Measurements from ENCODE around the gene SLC22A2. TPM values are rescaled to one million over a fixed set of nuclear protein-coding genes. Genes with fewer than 3 reads are reported as not detected.

The SLC22A2 gene
- total RNA-seq, 1 donor from 2014 or later: not detected

GRCh38 chr6:160274871-160275510, 16.4 kb upstream of the SLC22A2 start:
- no peak for FAIRE-seq
- H3K9me3 Mint-ChIP-seq (ENCODE audit: unreplicated experiment): peaks cover 4% of the 10 kb centered on the region
- no peaks in the 10 kb centered on the region for H3K36me3 Mint-ChIP-seq (ENCODE audit: low read depth, unreplicated experiment)

GRCh38 chr6:160273750-160274149, 15.1 kb upstream of the SLC22A2 start:
- H3K4me3 ChIP-seq (ENCODE audit: insufficient read depth, low read depth, low read length): no peak overlapping the region
- H3K27me3 ChIP-seq (ENCODE audit: insufficient read depth, low read length): no peaks in the 10 kb centered on the region
- H3K4me3 Mint-ChIP-seq (ENCODE audit: unreplicated experiment): no peak overlapping the region
- H3K36me3 ChIP-seq (ENCODE audit: insufficient read depth, low read length): no peaks in the 10 kb centered on the region
- H3K9me3 ChIP-seq (ENCODE audit: insufficient read depth, low read depth, low read length): no peaks in the 10 kb centered on the region
- H3K9ac ChIP-seq (ENCODE audit: low read length): no peak overlapping the region
- H3K36me3 Mint-ChIP-seq (ENCODE audit: low read depth, unreplicated experiment): no peaks in the 10 kb centered on the region
- FAIRE-seq: no peak
- H4K20me1 ChIP-seq (ENCODE audit: insufficient read depth, low read length): no peaks in the 10 kb centered on the region
- no peak for DNase-seq (ENCODE audit: low read depth)
- H3K4me2 ChIP-seq (ENCODE audit: low read length): no peak overlapping the region
- no peaks in the 10 kb centered on the region for H3K4me1 Mint-ChIP-seq (ENCODE audit: low read depth, unreplicated experiment)
- H3K27ac Mint-ChIP-seq (ENCODE audit: unreplicated experiment): no peak overlapping the region
- peaks cover 13% of the 10 kb centered on the region for H3K27me3 Mint-ChIP-seq (ENCODE audit: low read depth, unreplicated experiment)
- H2AFZ ChIP-seq (ENCODE audit: low read depth, low read length): no peak overlapping the region
- no peak overlapping the region for H3K27ac ChIP-seq (ENCODE audit: low read depth, low read length)
- no peaks in the 10 kb centered on the region for H3K4me1 ChIP-seq (ENCODE audit: insufficient read depth, low read length)
- H3K9me3 Mint-ChIP-seq (ENCODE audit: unreplicated experiment): peaks cover 2% of the 10 kb centered on the region
- H3K79me2 ChIP-seq (ENCODE audit: insufficient read depth, low read length): no peaks in the 10 kb centered on the region
- TF ChIP-seq EZH2 (IDR thresholded peaks at IDR 0.05; ENCODE audit: insufficient read depth, low read length): no peak
- TF ChIP-seq, protein P1, sequence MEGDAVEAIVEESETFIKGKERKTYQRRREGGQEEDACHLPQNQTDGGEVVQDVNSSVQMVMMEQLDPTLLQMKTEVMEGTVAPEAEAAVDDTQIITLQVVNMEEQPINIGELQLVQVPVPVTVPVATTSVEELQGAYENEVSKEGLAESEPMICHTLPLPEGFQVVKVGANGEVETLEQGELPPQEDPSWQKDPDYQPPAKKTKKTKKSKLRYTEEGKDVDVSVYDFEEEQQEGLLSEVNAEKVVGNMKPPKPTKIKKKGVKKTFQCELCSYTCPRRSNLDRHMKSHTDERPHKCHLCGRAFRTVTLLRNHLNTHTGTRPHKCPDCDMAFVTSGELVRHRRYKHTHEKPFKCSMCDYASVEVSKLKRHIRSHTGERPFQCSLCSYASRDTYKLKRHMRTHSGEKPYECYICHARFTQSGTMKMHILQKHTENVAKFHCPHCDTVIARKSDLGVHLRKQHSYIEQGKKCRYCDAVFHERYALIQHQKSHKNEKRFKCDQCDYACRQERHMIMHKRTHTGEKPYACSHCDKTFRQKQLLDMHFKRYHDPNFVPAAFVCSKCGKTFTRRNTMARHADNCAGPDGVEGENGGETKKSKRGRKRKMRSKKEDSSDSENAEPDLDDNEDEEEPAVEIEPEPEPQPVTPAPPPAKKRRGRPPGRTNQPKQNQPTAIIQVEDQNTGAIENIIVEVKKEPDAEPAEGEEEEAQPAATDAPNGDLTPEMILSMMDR (IDR thresholded peaks at IDR 0.05; ENCODE audit: insufficient read depth, low read depth, low read length): no peak

More at GRCh38 chr6:160274871-160275510, 16.4 kb upstream of the SLC22A2 start:
- no peak for DNase-seq (ENCODE audit: low read depth)
- Histone ChIP-seq H3K4me3 (ENCODE audit: insufficient read depth, low read depth, low read length) (no peak overlapping the region), H3K4me1 (ENCODE audit: insufficient read depth, low read length) (no peaks in the 10 kb centered on the region), H2AFZ (ENCODE audit: low read depth, low read length) (no peak overlapping the region), H3K4me2 (ENCODE audit: low read length) (no peak overlapping the region), H3K79me2 (ENCODE audit: insufficient read depth, low read length) (no peaks in the 10 kb centered on the region), H3K27ac (ENCODE audit: low read depth, low read length) (no peak overlapping the region), H3K36me3 (ENCODE audit: insufficient read depth, low read length) (no peaks in the 10 kb centered on the region), H4K20me1 (ENCODE audit: insufficient read depth, low read length) (no peaks in the 10 kb centered on the region), H3K27me3 (ENCODE audit: insufficient read depth, low read length) (no peaks in the 10 kb centered on the region), H3K9ac (ENCODE audit: low read length) (no peak overlapping the region), H3K9me3 (ENCODE audit: insufficient read depth, low read depth, low read length) (no peaks in the 10 kb centered on the region)
- TF ChIP-seq, protein P1 (IDR thresholded peaks at IDR 0.05; ENCODE audit: insufficient read depth, low read depth, low read length): no peak
- TF ChIP-seq EZH2 (IDR thresholded peaks at IDR 0.05; ENCODE audit: insufficient read depth, low read length): no peak
- H3K4me3 Mint-ChIP-seq (ENCODE audit: unreplicated experiment): no peak overlapping the region
- no peak overlapping the region for H3K27ac Mint-ChIP-seq (ENCODE audit: unreplicated experiment)
- H3K4me1 Mint-ChIP-seq (ENCODE audit: low read depth, unreplicated experiment): no peaks in the 10 kb centered on the region
- H3K27me3 Mint-ChIP-seq (ENCODE audit: low read depth, unreplicated experiment): peaks cover 10% of the 10 kb centered on the region

GRCh38 chr6:160273196-160273595, 14.6 kb upstream of the SLC22A2 start:
- Mint-ChIP-seq H3K27ac (ENCODE audit: unreplicated experiment) (no peak overlapping the region), H3K4me3 (ENCODE audit: unreplicated experiment) (no peak overlapping the region), H3K27me3 (ENCODE audit: low read depth, unreplicated experiment) (peaks cover 13% of the 10 kb centered on the region), H3K9me3 (ENCODE audit: unreplicated experiment) (peaks cover 2% of the 10 kb centered on the region), H3K4me1 (ENCODE audit: low read depth, unreplicated experiment) (no peaks in the 10 kb centered on the region), H3K36me3 (ENCODE audit: low read depth, unreplicated experiment) (no peaks in the 10 kb centered on the region)
- TF ChIP-seq, protein P1 (IDR thresholded peaks at IDR 0.05; ENCODE audit: insufficient read depth, low read depth, low read length): no peak
- no peak for TF ChIP-seq EZH2 (IDR thresholded peaks at IDR 0.05; ENCODE audit: insufficient read depth, low read length)
- Histone ChIP-seq H3K36me3 (ENCODE audit: insufficient read depth, low read length) (no peaks in the 10 kb centered on the region), H3K27me3 (ENCODE audit: insufficient read depth, low read length) (no peaks in the 10 kb centered on the region), H3K4me1 (ENCODE audit: insufficient read depth, low read length) (no peaks in the 10 kb centered on the region), H3K4me2 (ENCODE audit: low read length) (no peak overlapping the region), H2AFZ (ENCODE audit: low read depth, low read length) (no peak overlapping the region), H4K20me1 (ENCODE audit: insufficient read depth, low read length) (no peaks in the 10 kb centered on the region), H3K9ac (ENCODE audit: low read length) (no peak overlapping the region), H3K9me3 (ENCODE audit: insufficient read depth, low read depth, low read length) (no peaks in the 10 kb centered on the region), H3K27ac (ENCODE audit: low read depth, low read length) (no peak overlapping the region), H3K4me3 (ENCODE audit: insufficient read depth, low read depth, low read length) (no peak overlapping the region), H3K79me2 (ENCODE audit: insufficient read depth, low read length) (no peaks in the 10 kb centered on the region)
- no peak for DNase-seq (ENCODE audit: low read depth)
- FAIRE-seq: no peak

Measured in astrocyte (in vitro differentiated cells and primary cell).